ENCODE data around the gene TBC1D7. TPM values are rescaled to one million over a fixed set of nuclear protein-coding genes. Genes with fewer than 3 reads are reported as not detected.

TBC1D7 gene
- total and polyA plus RNA-seq, 10 of the 15 experiments (the other 5 are each of a cell fraction or from before 2014, with no cell fraction given) = 20.1 to 65.9 (median 31.3) TPM

GRCh38 chr6:13359287-13359686 lies 30.9 kb upstream of the TBC1D7 start:
- H3K4me1 ChIP-seq (ENCODE audit: control insufficient read depth, insufficient read depth, low read length) = peaks cover 34% of the 10 kb centered on the region
- H3K27me3 ChIP-seq (replicated peaks in 1 of 2; ENCODE audit: control insufficient read depth in 2 of 2, insufficient read depth in 2 of 2, low read length in 1 of 2) = no peaks in the 10 kb centered on the region
- H3K79me2 ChIP-seq (ENCODE audit: control insufficient read depth, insufficient read depth, low read length) = no peaks in the 10 kb centered on the region
- H3K4me3 ChIP-seq = no peak overlapping the region
- no peak overlapping the region for H2AFZ ChIP-seq (ENCODE audit: control insufficient read depth, low read depth, low read length)
- no peak overlapping the region for H3K27ac ChIP-seq (ENCODE audit: control insufficient read depth, insufficient read depth)
- no peaks in the 10 kb centered on the region for H4K20me1 ChIP-seq (ENCODE audit: control insufficient read depth, insufficient read depth)
- intact Hi-C loops (cut with micrococcal nuclease; ENCODE audit: unreplicated experiment) (no loop called here), in situ Hi-C loops (cut with MboI) (no loop called here)
- POLR2A ChIA-PET = interaction anchor here (0.5 to 7.0 kb wide), 6 partner anchors 8 to 20 kb away, joined by 3 to 45 read pairs (median 5); no protein-coding TSS in a partner anchor
- peaks cover 6 to 7% of the 10 kb centered on the region in 2 experiments for H3K36me3 ChIP-seq (ENCODE audit: control insufficient read depth in 2 of 2, insufficient read depth in 2 of 2, low read length in 1 of 2)
- H3K4me2 ChIP-seq (ENCODE audit: control insufficient read depth, insufficient read depth) = no peak overlapping the region
- no peaks in the 10 kb centered on the region for H3K9me3 ChIP-seq (replicated peaks; ENCODE audit: control insufficient read depth, insufficient read depth, low read length)
- no peak for FAIRE-seq
- no peak overlapping the region for H3K9ac ChIP-seq (ENCODE audit: control insufficient read depth, insufficient read depth, low read length)
- CTCF ChIA-PET = interaction anchor here (0.6 to 6.4 kb wide), 6 partner anchors 9 to 216 kb away, joined by 3 to 41 read pairs (median 3); partner anchors contain the start of gene SIRT5
- no peak for ATAC-seq
- BruUV-seq (replicated peaks) = no TSS peak
- no peak for DNase-seq (ENCODE audit: low read depth, low spot score)
- SMC1A ChIA-PET (ENCODE audit: uncharacterized antibody, unreplicated experiment) = interaction anchor here (1.3 to 11.1 kb wide), 9 partner anchors 10 to 216 kb away, joined by 3 to 178 read pairs (median 6); no protein-coding TSS in a partner anchor
- 98% methylated on average over 6 of the region's 6 CpGs for WGBS (ENCODE audit: insufficient coverage, insufficient replicate concordance, low lambda C conversion rate, missing lambda C conversion rate)
- RAD21 ChIA-PET (ENCODE audit: unreplicated experiment) = interaction anchor here (0.9 to 7.2 kb wide), 7 partner anchors 14 to 216 kb away, joined by 3 to 126 read pairs (median 5); partner anchors contain the start of gene SIRT5
- no peak for TF ChIP-seq JUND (IDR thresholded peaks at IDR 0.05; ENCODE audit: low read depth, low read length)
- TF ChIP-seq RAD21 (IDR thresholded peaks at IDR 0.05; ENCODE audit: insufficient read depth, low read depth, low read length) = no peak
- TF ChIP-seq E2F8 (IDR thresholded peaks at IDR 0.05; ENCODE audit: low read depth, partially characterized antibody) = no peak
- no peak for TF ChIP-seq EED (IDR thresholded peaks at IDR 0.05; ENCODE audit: low read depth)
- TF ChIP-seq MEF2A (IDR thresholded peaks at IDR 0.05; ENCODE audit: insufficient read depth, low read depth, low read length) = no peak
- no peak for TF ChIP-seq MAX (IDR thresholded peaks at IDR 0.05; ENCODE audit: low read depth, low read length)
- TF ChIP-seq NFXL1 (IDR thresholded peaks at IDR 0.05; ENCODE audit: borderline replicate concordance) = no peak
- no peak for TF ChIP-seq CTCF (IDR thresholded peaks at IDR 0.05 in 2 of 3, conservative IDR thresholded peaks at IDR 0.05 in 1 of 3; ENCODE audit: control insufficient read depth in 2 of 3, extremely low read depth in 1 of 3, insufficient read depth in 1 of 3, low read depth in 3 of 3, low read length in 3 of 3)
- TF ChIP-seq HDGF (IDR thresholded peaks at IDR 0.05) = no peak
- no peak for TF ChIP-seq CBX5 (IDR thresholded peaks at IDR 0.05; ENCODE audit: low read depth)
- no peak for TF ChIP-seq NR2F1 (conservative IDR thresholded peaks at IDR 0.05)
- no peak for TF ChIP-seq SMARCA5 (IDR thresholded peaks at IDR 0.05)
- TF ChIP-seq KDM1A (IDR thresholded peaks at IDR 0.05; ENCODE audit: borderline replicate concordance) = no peak
- no peak for TF ChIP-seq HDAC2 (IDR thresholded peaks at IDR 0.05)
- TF ChIP-seq IKZF2 (IDR thresholded peaks at IDR 0.05) = no peak
- TF ChIP-seq EZH2 (IDR thresholded peaks at IDR 0.05; ENCODE audit: borderline replicate concordance, control insufficient read depth, low read depth, low read length) = no peak
- no peak for TF ChIP-seq ZBTB11 (CRISPR knock-in tag; IDR thresholded peaks at IDR 0.05)

Measured in GM12878 (cell line).